Inferior parietal cortex (tissue), 1 donor: ENCODE results near the gene RNU7-1.
"Not testable (repeated sequence)": the region's sequence is repeated elsewhere in the genome, so short reads cannot be mapped to it uniquely, and the experiment has no call there.

ENCODE experiments used
- DNase-seq: peaks from one replicate; pipeline ENCODE4 v3.0.0-alpha.2; 2016; ENCODE audit errors: extremely low spot score

Gene RNU7-1

GRCh38 chr12:6943722-6944380, at the start of gene RNU7-1, which contains the start of gene C12orf57:
Gene RNU7-1, plus strand, starts transcription at chr12:6943816.
Gene C12orf57, plus strand, starts transcription at chr12:6944022. Its CDS starts 100 bp downstream, at chr12:6944122.
- DNase-seq = peak; percentile 94

GRCh38 chr12:6894321-6894720, 49.3 kb upstream of the RNU7-1 start:
- no peak for DNase-seq

GRCh38 chr12:6896846-6897435, 46.7 kb upstream of the RNU7-1 start:
- no peak for DNase-seq

GRCh38 chr12:6899427-6899826, 44.2 kb upstream of the RNU7-1 start:
- DNase-seq = no peak

- no peak for DNase-seq
These were observed 43.6 kb upstream of the RNU7-1 start for GRCh38 chr12:6899837-6900519.

GRCh38 chr12:6902448-6902847, 41.2 kb upstream of the RNU7-1 start:
- DNase-seq = no peak

GRCh38 chr12:6903722-6904121, 39.9 kb upstream of the RNU7-1 start:
- no peak for DNase-seq

- DNase-seq = peak; percentile 95
These were observed 39.0 kb upstream of the RNU7-1 start, which contains the start of gene LRRC23 for GRCh38 chr12:6904280-6905276. Gene LRRC23, plus strand, starts transcription at chr12:6904822. Its CDS starts 812 bp downstream, at chr12:6905634.

- DNase-seq = no peak
These were observed 38.1 kb upstream of the RNU7-1 start for GRCh38 chr12:6905414-6906040.

- DNase-seq = not testable (repeated sequence)
These were observed 35.5 kb upstream of the RNU7-1 start for GRCh38 chr12:6908141-6908540.

GRCh38 chr12:6909421-6910145, 34.0 kb upstream of the RNU7-1 start:
- DNase-seq = no peak

GRCh38 chr12:6912164-6912935, 31.3 kb upstream of the RNU7-1 start:
- DNase-seq = no peak

- DNase-seq = peak; percentile 58
These were observed 29.2 kb upstream of the RNU7-1 start, which contains the start of gene ENO2 for GRCh38 chr12:6914246-6914946. Gene ENO2, plus strand, starts transcription at chr12:6914580. Its CDS starts 1,253 bp downstream, at chr12:6915833.

GRCh38 chr12:6914947-6915788, 28.4 kb upstream of the RNU7-1 start:
- no peak for DNase-seq

GRCh38 chr12:6915789-6916285, 27.8 kb upstream of the RNU7-1 start:
- DNase-seq = no peak

- no peak for DNase-seq
These were observed 27.0 kb upstream of the RNU7-1 start for GRCh38 chr12:6916426-6917200.
